HEK293 (cell line): ENCODE measurements around the gene PIP5K1C.
A peak's percentile ranks its signal among the peaks of the same experiment; 100 is the strongest.

Experiments
- CTCF ChIA-PET: fragments of 350-600 bp; formaldehyde crosslinking; extraction: SDS; loops from one replicate; lab custom pipeline; 2021; ENCODE audit warnings: antibody characterized with exemption; lab: Yijun Ruan, JAX
- POLR2A ChIA-PET: fragments of 300-600 bp; formaldehyde crosslinking; extraction: SDS; loops from one replicate; lab custom pipeline; 2020; ENCODE audit warnings: antibody characterized with exemption, inconsistent platforms; lab: Yijun Ruan, JAX
- H3K27ac ChIP-seq: fragments of 200-500 bp; sonication (Bioruptor generic); 2 replicates; pipeline ENCODE4 v1.5.1; 2014; ENCODE audit warnings: low read depth, low read length, control low read depth, inconsistent platforms; ENCODE audit errors: extremely low read depth
- H3K36me3 ChIP-seq, 2 experiments: fragments of 200-500 bp in 1 of 2; sonication (Bioruptor generic) in 1 of 2; 1 replicate in 1 of 2; 2 replicates in 1 of 2; pipeline ENCODE4 v1.5.1; 2014 to 2017; ENCODE audit warnings: inconsistent platforms in 2 of 2, low read length in 2 of 2; ENCODE audit not compliant: control insufficient read depth in 2 of 2, insufficient read depth in 1 of 2
- H3K4me1 ChIP-seq: fragments of 200-500 bp; sonication (Bioruptor generic); 2 replicates; pipeline ENCODE4 v1.5.1; 2014; ENCODE audit warnings: mild to moderate bottlenecking, low read length, inconsistent platforms; ENCODE audit not compliant: control insufficient read depth, insufficient read depth
- H3K4me3 ChIP-seq: 2 replicates; pipeline ENCODE4 v1.5.1; 2011; ENCODE audit warnings: low read depth, mild to moderate bottlenecking, control low read depth, low read length, moderate library complexity
- H3K9me3 ChIP-seq: fragments of 200-500 bp; sonication (Bioruptor generic); 2 replicates; pipeline ENCODE4 v1.5.1; 2014; ENCODE audit warnings: low read depth, low read length, inconsistent platforms; ENCODE audit not compliant: control insufficient read depth, insufficient read depth
- PATZ1 ChIP-seq: fragments of 450-650 bp; formaldehyde crosslinking; IDR thresholded peaks from 2 replicates; pipeline ENCODE4 v1.5.1; 2016; ENCODE audit warnings: missing biosample characterization, missing genetic modification characterization
- ZBTB21 ChIP-seq: fragments of 450-650 bp; formaldehyde crosslinking; IDR thresholded peaks from 2 replicates; pipeline ENCODE4 v1.5.1; 2017; ENCODE audit warnings: missing biosample characterization, missing genetic modification characterization
- ZBTB8A ChIP-seq: fragments of 450-650 bp; formaldehyde crosslinking; IDR thresholded peaks from 2 replicates; pipeline ENCODE4 v1.5.1; 2016; ENCODE audit warnings: missing biosample characterization, missing genetic modification characterization
- ZNF16 ChIP-seq: fragments of 450-650 bp; formaldehyde crosslinking; IDR thresholded peaks from 2 replicates; pipeline ENCODE4 v1.5.1; 2016; ENCODE audit warnings: low read depth, missing biosample characterization, missing genetic modification characterization
- ZNF23 ChIP-seq: fragments of 450-650 bp; formaldehyde crosslinking; IDR thresholded peaks from 2 replicates; pipeline ENCODE4 v1.5.1; 2016; ENCODE audit warnings: missing biosample characterization, missing genetic modification characterization, borderline replicate concordance
- ZNF292 ChIP-seq: fragments of 450-650 bp; formaldehyde crosslinking; IDR thresholded peaks from 2 replicates; pipeline ENCODE4 v1.5.1; 2016; ENCODE audit warnings: low read depth, missing biosample characterization, missing genetic modification characterization, borderline replicate concordance
- ZNF362 ChIP-seq: fragments of 450-650 bp; formaldehyde crosslinking; IDR thresholded peaks from 2 replicates; pipeline ENCODE4 v1.5.1; 2016; ENCODE audit warnings: missing biosample characterization, missing genetic modification characterization
- ZNF426 ChIP-seq: fragments of 450-650 bp; formaldehyde crosslinking; IDR thresholded peaks from 2 replicates; pipeline ENCODE4 v1.5.1; 2017; ENCODE audit warnings: missing biosample characterization, missing genetic modification characterization, mild to moderate bottlenecking, inconsistent platforms, moderate library complexity
- ZNF433 ChIP-seq: fragments of 450-650 bp; formaldehyde crosslinking; IDR thresholded peaks from 2 replicates; pipeline ENCODE4 v1.5.1; 2016; ENCODE audit warnings: missing biosample characterization, missing genetic modification characterization, low read depth
- ZNF514 ChIP-seq: fragments of 450-650 bp; formaldehyde crosslinking; IDR thresholded peaks from 2 replicates; pipeline ENCODE4 v1.5.1; 2016; ENCODE audit warnings: missing biosample characterization, missing genetic modification characterization
- ZNF518A ChIP-seq: fragments of 450-650 bp; formaldehyde crosslinking; conservative IDR thresholded peaks from 2 replicates; pipeline ENCODE4 v1.5.1; 2016; ENCODE audit warnings: low read depth, missing biosample characterization, missing genetic modification characterization
- ZNF830 ChIP-seq: fragments of 450-650 bp; IDR thresholded peaks from 2 replicates; pipeline ENCODE4 v1.5.0; 2018; ENCODE audit warnings: missing biosample characterization, missing genetic modification characterization, low read depth, mild to moderate bottlenecking, moderate library complexity
- ZNF837 ChIP-seq: fragments of 450-650 bp; formaldehyde crosslinking; IDR thresholded peaks from 2 replicates; pipeline ENCODE4 v1.5.1; 2016; ENCODE audit warnings: missing biosample characterization, missing genetic modification characterization
- ZNF843 ChIP-seq: fragments of 450-650 bp; formaldehyde crosslinking; IDR thresholded peaks from 2 replicates; pipeline ENCODE4 v1.5.1; 2016; ENCODE audit warnings: missing biosample characterization, missing genetic modification characterization
- ZSCAN30 ChIP-seq: fragments of 450-650 bp; IDR thresholded peaks from 2 replicates; pipeline ENCODE4 v1.5.1; 2018; ENCODE audit warnings: missing biosample characterization, mild to moderate bottlenecking, missing genetic modification characterization, moderate library complexity
- TF ChIP-seq, protein P1 (sequence below): fragments of 450-650 bp; formaldehyde crosslinking; IDR thresholded peaks from 2 replicates; pipeline ENCODE4 v1.5.1; 2017; ENCODE audit warnings: missing biosample characterization, missing genetic modification characterization

The PIP5K1C gene

DNA sequence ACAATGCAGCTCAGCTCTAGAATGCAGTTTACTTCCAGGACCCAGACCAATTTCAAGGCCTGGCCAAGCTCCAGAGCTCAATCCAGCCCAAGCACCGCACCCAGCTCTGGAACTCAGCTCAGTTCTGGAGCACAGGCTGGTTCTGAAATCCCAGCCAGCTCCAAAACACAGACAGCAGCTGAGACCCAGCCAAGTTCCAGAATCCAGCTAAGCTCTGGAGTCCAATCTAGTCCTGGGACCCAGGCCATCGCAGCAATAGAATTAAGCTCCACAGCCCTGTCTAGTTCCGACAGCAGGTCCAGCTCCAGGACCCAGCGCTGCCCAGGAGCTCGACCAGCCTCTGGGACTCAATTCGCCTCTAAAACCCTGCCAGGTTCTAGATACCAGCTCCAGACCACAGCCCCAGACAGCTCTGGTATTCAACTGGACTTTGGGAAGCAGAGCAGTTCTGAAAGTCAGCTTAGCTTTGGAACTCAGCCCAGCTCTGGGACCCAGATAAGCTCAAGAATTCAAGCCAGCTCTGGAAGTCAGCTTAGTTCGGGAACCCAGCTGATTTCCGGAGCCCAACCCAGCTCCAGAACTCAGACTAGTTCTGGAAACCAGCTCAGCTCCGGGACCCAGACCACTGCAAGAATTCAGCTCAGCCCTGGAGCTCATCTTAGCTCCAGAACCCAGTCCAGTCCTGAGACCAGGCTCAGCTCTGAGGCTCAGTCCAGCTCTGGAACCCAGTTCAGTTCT lies 108.2 kb downstream of the PIP5K1C start (continued):
- no peak for TF ChIP-seq PATZ1 (tag by site-specific recombination)
- TF ChIP-seq, protein P1, sequence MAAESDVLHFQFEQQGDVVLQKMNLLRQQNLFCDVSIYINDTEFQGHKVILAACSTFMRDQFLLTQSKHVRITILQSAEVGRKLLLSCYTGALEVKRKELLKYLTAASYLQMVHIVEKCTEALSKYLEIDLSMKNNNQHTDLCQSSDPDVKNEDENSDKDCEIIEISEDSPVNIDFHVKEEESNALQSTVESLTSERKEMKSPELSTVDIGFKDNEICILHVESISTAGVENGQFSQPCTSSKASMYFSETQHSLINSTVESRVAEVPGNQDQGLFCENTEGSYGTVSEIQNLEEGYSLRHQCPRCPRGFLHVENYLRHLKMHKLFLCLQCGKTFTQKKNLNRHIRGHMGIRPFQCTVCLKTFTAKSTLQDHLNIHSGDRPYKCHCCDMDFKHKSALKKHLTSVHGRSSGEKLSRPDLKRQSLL (tag by site-specific recombination): peak; percentile 84

- no peaks in the 10 kb centered on the region for H3K4me1 ChIP-seq
- H3K27ac ChIP-seq: no peak overlapping the region
- ChIA-PET POLR2A (interaction anchor here (0.5 to 1.4 kb wide), 2 partner anchors 17 to 27 kb away, joined by 4 read pairs; no protein-coding TSS in a partner anchor), CTCF (no interaction called here)
- no peaks in the 10 kb centered on the region for H3K9me3 ChIP-seq
- H3K4me3 ChIP-seq: no peak overlapping the region
- H3K36me3 ChIP-seq: no peaks in the 10 kb centered on the region
- no peak for TF ChIP-seq ZNF433 (tag by site-specific recombination)
- TF ChIP-seq ZNF426 (tag by site-specific recombination): no peak
- TF ChIP-seq ZNF830: no peak
- peak; percentile 12; the same call in 1 of the 2 replicates for TF ChIP-seq ZBTB8A (tag by site-specific recombination)
- TF ChIP-seq ZBTB21 (tag by site-specific recombination): no peak
- TF ChIP-seq ZNF514 (tag by site-specific recombination): no peak
- TF ChIP-seq ZNF362 (tag by site-specific recombination): no peak
- no peak for TF ChIP-seq ZNF837 (tag by site-specific recombination)
- TF ChIP-seq ZNF843 (tag by site-specific recombination): no peak
- TF ChIP-seq ZNF518A (tag by site-specific recombination): no peak
- TF ChIP-seq ZSCAN30 (tag by site-specific recombination): no peak
- TF ChIP-seq ZNF292 (tag by site-specific recombination): no peak
- TF ChIP-seq ZNF16 (tag by site-specific recombination): no peak
- TF ChIP-seq ZNF23 (tag by site-specific recombination): no peak
- TF ChIP-seq, protein P1 (tag by site-specific recombination): peak; percentile 80; the same call in 1 of the 2 replicates
Observed at GRCh38 chr19:3590991-3591659, 109.1 kb downstream of the PIP5K1C start.
